Activated CD8-positive, alpha-beta memory T cell treated with anti-CD3 and anti-CD28 coated beads, Interleukin-2, amount 50 U/mL, for 24 hours (primary cell): ENCODE measurements around the gene GPX5.
"Not testable (repeated sequence)": the region's sequence is repeated elsewhere in the genome, so short reads cannot be mapped to it uniquely, and the experiment has no call there.

Experiments used
- DNase-seq: peaks from one replicate; pipeline ENCODE4 v3.0.0-alpha.2; 2020; ENCODE audit errors: extremely low read depth

The GPX5 gene, protein sequence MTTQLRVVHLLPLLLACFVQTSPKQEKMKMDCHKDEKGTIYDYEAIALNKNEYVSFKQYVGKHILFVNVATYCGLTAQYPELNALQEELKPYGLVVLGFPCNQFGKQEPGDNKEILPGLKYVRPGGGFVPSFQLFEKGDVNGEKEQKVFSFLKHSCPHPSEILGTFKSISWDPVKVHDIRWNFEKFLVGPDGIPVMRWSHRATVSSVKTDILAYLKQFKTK

DNA sequence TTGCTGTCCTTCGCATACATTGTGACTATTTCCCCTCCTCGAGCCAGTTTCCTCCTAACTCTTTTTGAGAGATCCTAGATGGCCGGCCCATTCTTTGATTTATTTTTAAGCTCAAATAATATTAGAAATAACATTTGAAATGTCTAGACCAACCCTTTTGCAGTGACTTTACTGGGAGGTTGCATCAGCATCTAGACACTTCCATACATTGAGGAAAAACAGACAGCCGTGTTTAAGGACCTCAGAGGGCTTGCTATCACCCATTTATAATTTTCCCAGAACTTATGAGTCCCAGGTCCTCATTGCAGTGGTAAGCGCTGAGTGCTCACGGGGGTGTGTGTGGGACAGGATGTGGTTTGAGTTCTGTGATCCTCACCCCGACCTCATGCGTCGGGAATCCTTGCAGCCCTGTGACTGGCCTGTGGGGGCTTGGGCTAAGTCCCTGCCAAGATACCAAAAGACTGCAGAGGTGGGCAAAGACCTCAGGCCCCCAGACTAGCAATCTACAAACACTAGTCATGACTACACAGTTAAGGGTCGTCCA is at the start of gene GPX5:
TSS of gene GPX5 (plus strand) at position 386 of the 544 bp plus-strand sequence. CDS start at position 519, 133 bp downstream.
- no peak for DNase-seq

DNA sequence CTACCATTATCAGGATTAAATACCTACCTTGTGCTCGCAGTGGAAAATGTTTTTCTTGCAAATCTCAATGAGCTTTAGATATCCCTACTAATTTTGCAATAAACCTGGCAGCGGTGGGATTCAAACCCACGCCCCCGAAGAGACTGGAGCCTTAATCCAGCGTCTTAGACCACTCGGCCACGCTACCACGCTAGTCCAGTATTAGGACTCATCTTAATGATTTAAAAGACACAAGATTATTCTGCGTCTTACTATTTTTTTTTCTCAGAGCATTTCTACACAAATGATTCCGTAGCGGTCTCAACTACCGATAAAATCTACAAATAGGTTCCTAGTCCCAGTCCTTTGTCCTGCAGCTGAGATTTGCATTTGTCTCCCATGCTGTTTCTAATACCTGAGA is 47.2 kb upstream of the GPX5 start:
- DNase-seq = no peak

DNA sequence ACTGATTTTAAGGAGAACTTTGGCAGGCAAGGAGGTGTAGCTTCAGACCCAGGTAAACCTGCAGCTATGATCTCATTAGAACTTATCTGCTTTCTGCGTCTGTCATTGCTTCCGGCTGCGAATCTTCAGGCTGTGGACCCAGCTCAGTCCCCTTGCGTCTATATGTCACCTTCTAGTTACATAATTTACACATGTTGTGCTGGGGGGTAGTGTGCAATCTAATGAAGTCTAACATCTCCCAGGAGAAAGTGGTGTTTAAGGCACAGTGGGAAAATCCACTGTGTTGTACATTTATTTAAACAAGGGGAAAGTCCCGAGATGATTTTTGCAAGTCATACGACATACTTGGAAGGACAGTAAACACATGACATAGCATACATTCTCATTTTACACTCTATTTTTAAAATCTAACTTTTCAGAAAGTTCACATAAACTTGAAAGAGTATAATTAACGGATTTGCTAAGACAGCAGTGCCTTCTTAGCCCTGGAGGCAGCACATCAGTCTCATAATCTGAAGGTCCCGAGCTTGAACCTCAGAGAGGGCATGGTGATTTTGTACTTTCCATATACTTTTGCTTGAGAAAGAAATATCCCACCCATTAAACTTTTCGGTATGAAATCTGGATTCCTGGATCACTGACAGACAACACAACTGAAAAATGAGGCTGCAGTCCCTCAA is 45.3 kb upstream of the GPX5 start:
- DNase-seq = no peak

DNA sequence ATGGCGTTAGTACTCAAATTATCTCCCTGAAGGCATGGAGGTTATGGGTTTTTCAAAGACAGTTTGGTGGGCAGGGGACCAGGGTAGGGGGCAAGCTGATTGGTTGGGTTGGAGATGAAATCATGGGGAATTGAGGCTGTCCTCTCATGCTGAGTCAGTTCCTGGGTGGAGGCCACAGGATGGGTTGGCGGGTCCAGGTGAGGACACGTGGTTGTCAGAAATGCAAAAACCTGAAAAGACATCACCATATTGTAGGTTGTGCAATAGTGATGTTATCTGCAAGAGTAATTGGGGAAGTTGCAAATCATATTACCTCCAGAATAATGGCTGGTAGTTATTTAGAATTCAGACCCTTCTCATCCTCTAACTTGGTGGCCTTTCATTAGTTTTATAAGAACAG is 40.2 kb upstream of the GPX5 start:
- DNase-seq = no peak

DNA sequence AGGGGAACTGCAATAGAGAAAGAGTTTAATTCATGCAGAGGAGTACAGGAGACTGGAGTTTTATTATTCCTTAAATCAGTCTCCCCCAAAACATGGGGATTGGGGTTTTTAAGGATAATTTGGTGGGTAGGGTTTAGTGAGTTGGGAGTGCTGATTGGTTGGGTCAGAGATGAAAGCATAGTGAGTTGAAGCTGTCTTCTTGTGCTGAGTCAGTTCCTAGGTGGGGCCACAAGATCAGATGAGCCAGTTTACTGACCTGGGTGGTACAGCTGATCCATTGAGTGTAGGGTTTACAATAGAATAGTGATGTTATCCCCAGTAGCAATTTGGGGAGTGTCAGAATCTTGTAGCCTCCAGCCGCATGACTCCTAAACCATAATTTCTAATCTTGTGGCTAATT is 39.1 kb upstream of the GPX5 start:
- DNase-seq = no peak

DNA sequence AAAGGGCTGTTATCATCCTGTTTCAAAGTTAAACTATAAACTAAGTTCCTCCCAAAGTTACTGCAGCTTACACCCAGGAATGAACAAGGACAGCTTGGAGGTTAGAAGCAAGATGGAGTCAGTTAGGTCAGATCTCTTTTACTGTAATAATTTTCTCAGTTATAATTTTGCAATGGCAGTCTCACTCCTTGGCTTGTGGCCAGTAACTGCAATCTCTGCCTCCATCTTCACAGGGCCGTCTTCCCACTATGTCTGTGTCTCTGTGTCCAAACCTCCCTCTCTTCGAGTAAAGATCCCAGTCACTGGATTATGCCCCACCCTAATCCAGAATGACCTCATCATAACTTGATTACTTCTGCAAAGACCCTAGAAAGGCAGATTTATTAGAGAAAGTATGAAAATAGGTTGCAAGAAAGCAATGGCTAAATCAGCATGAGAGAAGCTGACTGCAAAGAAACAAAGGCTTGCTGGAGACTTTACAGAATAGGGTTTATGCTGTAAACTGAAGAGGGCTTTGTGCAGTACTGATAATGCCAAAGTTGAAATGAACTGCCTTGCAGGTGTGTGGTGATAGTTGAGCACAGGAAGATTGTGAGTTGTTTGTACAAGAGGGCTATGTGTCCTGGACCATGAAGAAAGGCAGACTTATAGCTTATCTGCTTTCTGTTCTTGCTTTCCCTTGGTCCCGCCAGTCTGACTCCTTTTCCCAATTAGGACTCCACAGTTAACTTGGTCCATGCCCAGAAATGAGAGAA is 38.5 kb upstream of the GPX5 start:
- no peak for DNase-seq

DNA sequence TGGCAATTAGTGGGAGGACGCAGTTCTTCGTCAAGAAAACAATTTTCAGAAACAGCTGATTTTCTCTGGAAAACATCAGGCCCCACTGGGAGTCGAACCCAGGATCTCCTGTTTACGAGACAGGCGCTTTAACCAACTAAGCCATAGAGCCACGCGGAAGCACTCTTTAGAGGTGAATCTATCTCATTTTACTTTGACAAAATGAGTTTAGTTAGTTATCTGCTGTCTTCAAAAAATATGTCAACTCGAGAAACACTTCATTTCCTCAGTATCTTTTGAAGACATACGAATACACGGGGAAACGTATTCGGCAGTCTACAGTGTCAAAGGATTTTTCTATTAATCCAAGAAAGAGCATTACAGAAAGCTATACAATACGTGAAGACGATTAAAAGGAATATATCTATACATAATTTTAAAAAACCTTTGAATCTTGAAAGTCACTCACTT is 36.7 kb upstream of the GPX5 start:
- DNase-seq = no peak

DNA sequence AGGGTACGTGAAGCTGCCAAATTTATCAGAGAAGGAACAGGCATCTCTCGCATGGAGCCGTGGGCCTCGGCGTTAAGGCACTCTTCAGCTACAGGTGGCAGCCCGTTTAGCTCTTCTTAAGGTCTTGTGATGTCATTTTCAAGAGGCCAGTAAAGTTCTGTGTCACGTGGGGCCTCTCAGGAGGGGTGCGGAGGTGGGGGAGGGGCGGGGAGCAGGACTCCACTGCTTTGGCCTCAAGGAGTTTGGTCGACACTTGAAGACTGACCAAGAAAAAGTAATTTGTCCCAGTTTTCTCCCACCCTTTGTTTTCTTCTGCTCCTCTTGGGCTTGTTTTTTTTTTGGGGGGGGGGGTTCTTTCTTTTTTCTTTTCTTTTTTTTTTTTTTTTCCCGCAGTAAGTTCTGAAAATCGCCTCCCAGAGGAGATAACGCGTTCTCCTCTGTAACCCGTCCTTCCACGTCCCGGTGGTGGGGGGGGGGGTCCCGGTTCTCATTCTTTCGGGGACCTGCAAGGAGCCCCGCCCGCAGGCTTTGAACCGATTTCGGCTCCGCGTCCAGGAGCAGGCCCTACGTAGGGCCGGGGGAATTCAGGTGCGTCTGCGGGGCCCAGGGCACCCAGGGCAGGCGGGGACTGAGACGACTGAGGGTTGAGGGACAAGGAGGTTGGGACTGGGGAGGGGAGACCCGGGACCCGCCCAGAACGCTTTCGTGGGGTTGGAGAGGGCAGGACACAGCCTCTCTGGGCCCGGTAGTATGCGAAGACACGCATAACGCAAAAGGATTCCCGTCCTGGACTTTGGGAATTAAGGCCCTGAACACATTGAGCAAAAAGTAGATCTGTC is 36.1 kb upstream of the GPX5 start:
- no peak for DNase-seq

DNA sequence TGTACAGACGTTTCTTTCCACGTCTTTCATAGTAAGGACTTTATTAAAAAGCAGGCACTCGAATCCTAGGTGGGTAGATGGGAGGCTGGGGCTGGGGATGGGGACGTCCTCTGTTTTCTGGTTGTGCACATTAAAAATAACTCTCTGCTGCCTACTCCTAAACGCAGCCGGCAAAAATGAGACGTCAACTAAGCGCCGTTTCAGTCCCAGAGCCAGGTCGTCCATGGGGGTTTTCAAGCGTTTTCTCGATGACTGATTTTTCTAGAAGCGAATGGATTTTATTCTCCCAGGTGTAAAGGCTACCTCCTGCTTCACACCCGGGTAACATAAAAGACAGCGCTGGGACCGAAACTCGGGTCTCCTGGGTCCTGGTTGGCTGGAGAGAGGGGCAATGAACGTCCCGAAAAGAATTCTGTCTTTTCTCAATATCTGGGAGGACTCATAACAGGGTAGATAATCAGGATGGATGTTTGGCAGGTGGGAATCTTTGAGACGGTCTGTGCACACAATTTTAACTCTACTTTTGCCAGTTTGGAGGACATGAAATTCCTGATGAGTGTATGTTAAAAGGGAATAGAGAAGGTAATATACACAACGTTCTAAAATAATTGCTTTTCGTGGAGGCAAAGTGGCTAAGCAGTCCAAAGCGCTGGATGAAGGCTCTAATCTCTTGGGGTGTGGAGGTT is 35.3 kb upstream of the GPX5 start:
- no peak for DNase-seq

DNA sequence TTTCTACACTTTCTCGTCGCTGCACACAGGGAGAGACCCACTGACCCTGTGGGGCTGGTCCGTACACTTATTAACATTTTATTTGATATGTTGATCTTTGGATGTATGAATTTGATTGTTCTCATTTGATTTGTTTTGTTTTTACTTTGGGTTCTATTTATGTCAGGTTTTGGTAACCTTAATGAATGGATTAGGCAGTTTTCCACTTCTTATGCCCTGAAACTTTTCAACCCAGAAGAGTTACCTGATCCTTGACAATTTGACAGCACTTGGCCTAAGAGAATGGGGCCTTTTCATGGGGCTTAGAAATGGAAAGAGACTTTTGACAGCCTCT is 33.7 kb upstream of the GPX5 start:
- DNase-seq = no peak

DNA sequence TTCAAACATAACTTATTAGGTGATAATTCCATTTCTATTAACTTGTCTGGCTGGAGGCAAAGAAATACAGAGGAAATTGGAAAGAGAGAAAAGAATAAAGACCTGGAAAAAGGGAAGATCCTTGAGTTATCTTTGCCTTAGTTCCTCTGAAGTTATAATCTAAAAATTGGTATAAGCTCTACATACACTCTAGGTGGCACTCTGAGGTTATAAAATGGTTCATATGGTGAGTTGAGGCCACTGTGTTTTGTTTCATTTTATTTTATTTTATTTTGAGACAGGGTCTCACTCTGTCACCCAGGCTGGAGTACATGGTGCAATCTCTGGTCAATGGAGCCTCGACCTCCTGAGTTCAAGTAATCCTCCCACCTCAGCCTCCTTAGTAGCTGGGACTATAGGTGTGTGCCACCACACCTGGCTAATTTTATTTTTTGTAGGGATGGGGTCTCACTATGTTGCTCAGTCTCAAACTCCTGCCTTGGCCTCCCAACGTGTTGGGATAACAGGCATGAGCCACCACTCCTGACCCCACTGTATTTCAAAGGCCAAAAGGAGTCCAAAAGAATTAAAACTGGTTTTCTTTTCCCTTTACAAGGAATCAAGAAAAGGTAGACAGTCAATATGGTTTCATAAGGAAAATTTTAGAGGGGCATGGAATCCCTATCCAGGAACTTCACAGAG is 29.4 kb upstream of the GPX5 start:
- no peak for DNase-seq

DNA sequence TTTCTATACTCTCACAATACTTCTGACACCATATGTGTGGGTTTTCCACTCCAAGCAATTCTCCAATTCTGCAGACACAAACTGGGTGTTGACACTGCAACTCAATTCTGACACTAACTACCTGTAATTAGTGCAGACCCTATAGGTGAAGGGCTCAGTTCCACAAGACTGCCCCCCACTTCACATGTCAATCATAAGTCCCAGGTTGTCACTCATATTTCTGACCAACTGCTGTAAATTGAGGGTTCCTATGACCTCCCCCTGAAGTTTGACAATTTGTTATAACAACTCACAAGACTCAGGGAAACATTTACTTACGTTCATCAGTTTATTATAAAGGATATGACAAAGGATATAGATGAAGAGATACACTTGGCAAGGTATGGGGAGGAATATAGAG is 28.4 kb upstream of the GPX5 start:
- no peak for DNase-seq

DNA sequence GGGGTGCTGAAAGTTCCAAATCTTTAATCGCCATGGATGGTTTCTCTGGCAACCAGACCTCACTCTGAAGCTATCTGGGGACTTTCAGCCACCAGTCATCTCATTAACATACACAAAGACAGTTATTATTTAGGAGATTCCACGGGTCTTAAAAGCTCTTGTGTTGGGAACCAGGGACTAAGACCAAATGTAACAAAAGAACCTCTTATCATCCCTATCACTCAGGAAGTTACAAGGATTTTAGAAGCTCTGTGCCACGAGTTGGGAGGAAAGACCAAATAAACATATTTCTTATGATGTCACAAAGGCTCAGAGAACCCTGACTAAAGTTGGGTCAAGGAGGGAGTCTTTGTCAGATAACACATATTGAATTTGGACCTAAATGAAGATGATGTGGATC is 27.8 kb upstream of the GPX5 start:
- no peak for DNase-seq

DNA sequence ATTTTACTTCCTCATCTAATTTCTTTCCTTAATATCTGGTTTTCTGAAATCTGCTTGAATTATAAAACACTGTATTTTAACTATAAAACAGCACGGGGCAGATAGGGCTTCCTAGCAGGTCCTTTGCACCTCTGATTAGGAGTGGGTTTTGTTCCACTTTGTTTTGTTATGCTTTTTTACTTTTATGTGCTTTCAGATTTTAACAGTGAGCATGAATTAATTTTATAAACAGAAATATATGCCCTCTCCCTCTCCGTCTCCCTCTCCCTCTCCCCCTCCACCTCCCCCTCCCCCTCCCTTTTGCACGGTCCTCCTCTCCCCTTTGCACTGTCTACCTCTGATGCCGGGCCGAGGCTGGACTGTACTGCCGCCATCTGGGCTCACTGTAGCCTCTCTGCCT is 24.4 kb upstream of the GPX5 start:
- no peak for DNase-seq

DNA sequence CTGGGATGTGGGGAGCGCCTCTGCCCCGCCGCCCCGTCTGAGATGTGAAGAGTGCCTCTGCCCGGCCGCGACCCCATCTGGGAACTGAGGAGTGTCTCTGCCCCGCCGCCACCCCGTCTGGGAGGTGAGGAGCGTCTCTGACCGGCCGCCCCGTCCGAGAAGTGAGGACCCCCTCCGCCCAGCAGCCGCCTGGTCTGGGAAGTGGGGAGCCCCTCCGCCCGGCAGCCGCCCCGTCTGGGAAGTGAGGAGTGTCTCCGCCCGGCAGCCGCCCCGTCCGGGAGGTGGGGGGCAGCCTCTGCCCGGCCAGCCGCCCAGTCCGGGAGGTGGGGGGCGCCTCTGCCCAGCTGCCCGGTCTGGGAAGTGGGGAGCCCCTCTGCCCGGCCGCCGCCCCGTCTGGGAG is 23.5 kb upstream of the GPX5 start:
- not testable (repeated sequence) for DNase-seq

DNA sequence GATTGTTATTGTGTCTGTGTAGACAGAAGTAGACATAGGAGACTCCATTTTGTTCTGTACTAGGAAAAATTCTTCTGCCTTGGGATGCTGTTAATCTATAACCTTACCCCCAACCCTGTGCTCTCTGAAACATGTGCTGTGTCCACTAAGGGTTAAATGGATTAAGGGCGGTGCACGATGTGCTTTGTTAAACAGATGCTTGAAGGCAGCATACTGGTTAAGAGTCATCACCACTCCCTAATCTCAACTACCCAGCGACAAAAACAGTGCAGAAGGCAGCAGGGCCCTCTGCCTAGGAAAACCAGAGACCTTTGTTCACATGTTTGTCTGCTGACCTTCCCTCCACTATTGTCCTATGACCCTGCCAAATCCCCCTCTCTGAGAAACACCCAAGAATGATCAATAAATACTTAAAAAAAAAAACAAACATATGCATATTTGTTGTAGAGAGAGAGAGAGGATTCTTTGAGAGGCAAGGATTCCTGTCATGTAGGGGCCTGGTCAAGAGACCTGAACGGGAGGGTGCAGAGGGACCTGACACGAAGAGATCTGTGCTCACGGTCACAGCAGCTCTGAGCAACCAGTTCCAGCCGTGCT is 22.9 kb upstream of the GPX5 start:
- DNase-seq = not testable (repeated sequence)

DNA sequence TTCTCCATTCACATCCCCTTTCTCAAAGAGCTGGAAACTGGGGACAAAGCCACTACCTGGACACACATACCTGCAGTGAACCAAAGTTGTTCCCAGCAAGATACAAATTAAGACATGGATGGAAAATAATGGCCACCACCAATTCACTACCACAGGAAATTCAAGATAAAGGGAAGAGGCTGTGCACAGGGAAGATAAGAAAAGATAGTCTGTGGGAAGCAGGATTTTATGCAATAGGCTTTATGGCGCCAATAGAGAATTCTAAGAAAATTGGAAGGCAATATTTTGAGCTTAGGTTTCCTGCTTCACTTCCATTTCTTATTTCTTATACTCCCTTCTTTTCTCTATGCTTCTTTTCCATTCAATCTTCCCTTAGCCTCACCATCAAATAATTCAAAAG is 19.9 kb upstream of the GPX5 start:
- no peak for DNase-seq

DNA sequence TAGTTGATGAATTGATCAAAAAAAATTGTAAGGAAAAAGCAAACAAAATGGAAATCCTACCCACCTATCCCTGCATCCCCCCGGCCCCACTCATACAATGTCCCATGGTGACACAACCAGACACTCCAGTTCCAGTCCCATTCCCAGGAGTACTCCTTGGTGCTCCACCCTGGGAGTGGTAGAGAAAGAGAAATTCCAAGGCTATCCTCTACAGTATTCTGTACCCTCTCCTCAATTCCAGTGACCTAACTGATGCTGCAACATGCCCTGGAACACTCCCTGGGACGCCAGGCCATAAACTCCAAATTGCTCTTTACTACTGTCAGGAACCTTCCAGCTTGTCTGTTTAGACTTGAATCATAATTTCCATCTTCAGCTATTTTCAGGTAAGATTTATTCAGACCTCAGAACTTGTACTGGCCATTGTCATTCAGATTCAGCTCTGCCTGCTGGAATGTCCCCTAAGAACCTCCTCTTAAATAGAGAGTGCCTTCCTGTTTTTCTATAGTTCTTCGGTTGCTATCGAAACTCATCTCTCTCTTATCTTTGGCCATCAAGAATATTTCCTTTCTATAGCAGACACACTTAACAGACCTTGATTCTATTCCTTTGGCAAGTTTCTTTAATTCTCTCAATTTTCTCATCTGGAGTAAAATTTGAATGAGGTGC is 18.7 kb upstream of the GPX5 start:
- no peak for DNase-seq

DNA sequence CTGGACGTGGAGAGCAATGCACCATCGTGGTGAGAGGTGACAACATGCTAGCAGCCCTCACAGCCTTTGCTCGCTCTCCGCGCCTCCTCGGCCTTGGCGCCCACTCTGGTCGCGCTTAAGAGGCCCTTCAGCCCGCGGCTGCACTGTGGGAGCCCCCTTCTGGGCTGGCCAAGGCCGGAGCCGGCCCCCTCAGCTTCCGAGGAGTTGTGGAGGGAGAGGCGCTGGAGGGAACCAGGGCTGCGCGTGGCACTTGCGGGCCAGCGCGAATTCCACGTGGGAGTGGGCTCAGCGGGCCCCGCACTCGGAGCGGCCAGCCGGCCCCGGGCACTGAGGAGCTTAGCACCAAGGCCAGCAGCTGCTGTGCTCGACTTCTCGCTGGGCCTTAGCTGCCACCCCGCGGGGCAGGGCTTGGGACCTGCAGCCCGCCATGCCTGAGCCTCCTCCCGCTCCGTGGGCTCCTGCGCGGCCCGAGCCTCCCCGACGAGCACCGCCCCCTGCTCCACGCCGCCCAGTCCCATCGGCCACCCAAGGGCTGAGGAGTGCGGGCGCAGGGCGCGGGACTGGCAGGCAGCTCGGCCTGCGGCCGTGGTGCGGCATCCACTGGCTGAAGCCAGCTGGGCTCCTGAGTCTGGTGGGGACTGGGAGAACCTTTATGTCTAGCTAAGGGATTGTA is 13.9 kb upstream of the GPX5 start:
- DNase-seq = no peak
